ENCODE results near the gene GIGYF1.
A peak's percentile ranks its signal among the peaks of the same experiment; 100 is the strongest.
"Not testable (repeated sequence)": the region's sequence is repeated elsewhere in the genome, so short reads cannot be mapped to it uniquely, and the experiment has no call there.

The GIGYF1 gene

GRCh38 chr7:100694098-100694745 is at the start of gene GIGYF1:
Gene GIGYF1 (minus strand): TSS chr7:100694250. CDS start chr7:100688238, 6,012 bp downstream.
- DNase-seq = no peak

GRCh38 chr7:100739934-100740333 is 45.9 kb upstream of the GIGYF1 start:
- DNase-seq = no peak

- DNase-seq = no peak
These were observed 42.6 kb upstream of the GIGYF1 start for GRCh38 chr7:100736671-100737070.

GRCh38 chr7:100735730-100736129 is 41.7 kb upstream of the GIGYF1 start:
- DNase-seq = no peak

- no peak for DNase-seq
These were observed 38.0 kb upstream of the GIGYF1 start for GRCh38 chr7:100731937-100732636.

GRCh38 chr7:100730136-100730800 is 36.2 kb upstream of the GIGYF1 start:
- no peak for DNase-seq

GRCh38 chr7:100728196-100728595 is 34.1 kb upstream of the GIGYF1 start:
- no peak for DNase-seq

GRCh38 chr7:100726996-100727761 is 33.1 kb upstream of the GIGYF1 start:
- DNase-seq = peak; percentile 64

GRCh38 chr7:100724364-100724763 is 30.3 kb upstream of the GIGYF1 start:
- DNase-seq = not testable (repeated sequence)

- DNase-seq = no peak
These were observed 29.8 kb upstream of the GIGYF1 start for GRCh38 chr7:100723732-100724275.

- DNase-seq = no peak
These were observed 28.6 kb upstream of the GIGYF1 start for GRCh38 chr7:100722480-100723212.

GRCh38 chr7:100721505-100721812 is 27.4 kb upstream of the GIGYF1 start:
- DNase-seq = no peak

- no peak for DNase-seq
These were observed 26.8 kb upstream of the GIGYF1 start for GRCh38 chr7:100720671-100721504.

- DNase-seq = no peak
These were observed 26.2 kb upstream of the GIGYF1 start, which contains the start of gene EPO for GRCh38 chr7:100720279-100720670. Gene EPO (plus strand): TSS chr7:100720468. CDS start chr7:100720981, 513 bp downstream.

- DNase-seq = peak; percentile 33
These were observed 25.7 kb upstream of the GIGYF1 start for GRCh38 chr7:100719523-100720278.

GRCh38 chr7:100717073-100717472 is 23.0 kb upstream of the GIGYF1 start:
- DNase-seq = not testable (repeated sequence)

- no peak for DNase-seq
These were observed 20.7 kb upstream of the GIGYF1 start for GRCh38 chr7:100714725-100715124.

- no peak for DNase-seq
These were observed 17.3 kb upstream of the GIGYF1 start for GRCh38 chr7:100711369-100711768.

GRCh38 chr7:100710452-100710851 is 16.4 kb upstream of the GIGYF1 start:
- no peak for DNase-seq

- no peak for DNase-seq
These were observed 14.3 kb upstream of the GIGYF1 start for GRCh38 chr7:100708395-100708794.
